Measurements from ENCODE around the gene REV3L.
A peak's percentile ranks its signal among the peaks of the same experiment; 100 is the strongest.
"Not testable (repeated sequence)": the region's sequence is repeated elsewhere in the genome, so short reads cannot be mapped to it uniquely, and the experiment has no call there.

The REV3L gene

GRCh38 chr6:111284356-111284755, 198.7 kb downstream of the REV3L start:
- DNase-seq = not testable (repeated sequence)

DNA sequence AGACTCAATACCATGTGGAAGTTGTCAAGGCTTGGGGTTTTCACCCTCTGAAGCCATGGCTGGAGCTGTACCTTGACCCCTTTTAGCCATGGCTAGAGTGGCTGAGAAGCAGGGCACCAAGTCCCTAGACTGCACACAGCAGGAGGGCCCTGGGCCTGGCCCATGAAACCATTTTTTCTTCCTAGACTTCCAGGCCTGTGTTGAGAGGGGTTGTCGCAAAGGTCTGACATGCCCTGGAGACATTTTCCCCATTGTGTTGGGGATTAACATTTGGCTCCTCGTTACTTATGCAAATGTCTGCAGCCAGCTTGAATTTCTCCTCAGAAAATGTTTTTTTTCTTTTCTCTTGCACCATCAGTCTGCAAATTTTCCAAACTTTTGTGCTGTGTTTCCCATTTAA, 199.3 kb downstream of the REV3L start:
- no peak for DNase-seq

DNA sequence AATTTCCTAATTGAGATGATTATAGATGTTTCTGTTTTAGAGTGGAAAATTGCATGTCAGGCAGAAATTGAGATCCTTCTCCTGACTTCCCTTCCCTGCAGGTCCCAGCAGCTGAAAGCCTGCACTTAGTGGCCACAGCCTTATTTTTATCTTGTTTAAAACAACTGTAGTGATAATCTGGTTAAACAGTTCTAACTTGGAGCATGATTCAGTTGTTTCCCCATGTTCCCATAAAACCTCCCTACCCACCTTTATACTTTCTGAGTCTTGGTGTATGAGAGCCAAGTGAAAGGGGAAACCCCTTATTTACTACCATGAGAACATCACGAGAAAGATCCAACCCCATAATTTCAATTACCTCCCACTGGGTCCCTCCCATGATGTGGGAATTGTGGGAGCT, 200.5 kb downstream of the REV3L start:
- no peak for DNase-seq

DNA sequence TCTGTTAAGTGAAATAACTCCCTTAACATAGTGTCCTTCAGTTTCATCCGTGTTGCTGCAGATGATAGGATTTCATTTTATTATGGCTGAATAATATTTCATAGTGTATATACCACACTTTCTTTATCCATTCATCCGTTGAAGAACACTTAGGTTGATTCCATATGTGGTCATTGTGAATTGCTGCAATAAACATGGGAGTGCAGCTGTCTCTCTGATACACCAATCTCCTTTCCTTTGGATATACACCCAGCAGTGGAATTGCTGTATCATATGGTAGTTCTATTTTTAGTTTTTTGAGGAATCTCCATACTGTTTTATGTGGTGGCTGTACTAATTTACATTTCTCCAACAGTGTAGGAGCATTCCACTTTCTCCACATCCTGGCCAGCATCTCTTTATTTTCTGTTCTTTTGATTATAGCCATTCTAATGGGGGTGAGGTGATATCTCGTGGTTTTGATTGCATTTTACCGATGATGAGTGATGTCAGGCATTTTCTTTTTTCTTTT, 202.5 kb downstream of the REV3L start:
- no peak for DNase-seq

DNA sequence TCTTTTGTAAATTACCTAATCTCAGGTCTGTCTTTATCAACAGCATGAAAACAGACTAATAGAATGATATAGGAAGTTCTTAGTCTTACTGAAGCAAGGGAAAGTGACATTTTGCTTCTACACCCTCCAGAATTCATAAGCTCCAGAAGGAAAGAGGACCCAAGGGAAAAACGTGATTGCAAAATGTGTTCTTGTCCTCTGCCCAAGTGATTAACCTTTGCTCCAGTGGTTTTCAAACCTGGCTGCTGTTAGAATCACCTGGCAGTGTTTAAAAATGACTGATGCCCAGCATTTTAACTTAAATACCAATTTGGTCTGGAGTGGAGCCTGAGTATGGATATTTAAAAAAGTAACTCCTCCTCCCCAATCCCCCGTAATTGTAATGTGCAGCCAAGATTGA, 204.3 kb downstream of the REV3L start:
- no peak for DNase-seq

DNA sequence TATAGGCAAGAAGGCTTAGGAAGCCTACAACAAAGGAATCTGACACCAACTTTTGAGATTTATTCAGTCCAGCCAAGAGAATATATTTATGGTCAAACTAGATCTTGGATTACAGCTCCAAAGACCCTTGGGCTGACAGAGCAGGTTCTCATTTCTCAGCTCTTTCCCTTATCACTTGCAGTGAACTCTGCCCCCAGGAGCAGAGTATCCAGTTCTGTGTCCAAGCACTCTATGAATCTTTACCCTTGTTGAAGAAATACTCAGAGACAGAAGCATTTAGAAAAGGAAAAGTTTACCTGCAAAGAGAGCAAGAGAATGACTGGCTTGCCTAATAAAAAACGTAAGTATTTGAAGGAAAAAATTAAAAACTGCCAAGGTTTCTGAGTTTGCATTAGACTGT, 205.2 kb downstream of the REV3L start:
- DNase-seq = no peak

DNA sequence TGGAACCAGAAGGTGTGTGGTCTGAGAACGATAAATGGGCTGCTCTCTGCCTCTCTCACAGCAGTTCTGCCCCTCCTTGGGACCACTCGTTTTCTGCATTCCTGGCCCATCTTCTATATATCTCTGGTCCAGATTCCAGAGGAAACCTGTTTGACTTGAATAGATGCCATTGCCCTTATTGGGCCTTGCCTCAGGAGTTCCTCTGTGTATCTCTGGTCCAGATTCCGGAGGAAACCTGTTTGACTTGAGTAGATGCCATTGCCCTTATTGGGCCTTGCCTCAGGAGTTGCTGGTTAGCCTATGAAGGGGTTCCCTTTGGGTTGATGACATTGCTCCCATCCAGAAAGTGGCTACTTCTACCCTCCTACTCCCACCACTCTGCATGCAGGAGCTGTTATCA, 206.3 kb downstream of the REV3L start:
- no peak for DNase-seq

GRCh38 chr6:111276335-111276734, 206.7 kb downstream of the REV3L start:
- no peak for DNase-seq

GRCh38 chr6:111274593-111275217, 208.3 kb downstream of the REV3L start:
- no peak for DNase-seq

- no peak for DNase-seq
Observed at GRCh38 chr6:111270121-111270520, 212.9 kb downstream of the REV3L start.

DNA sequence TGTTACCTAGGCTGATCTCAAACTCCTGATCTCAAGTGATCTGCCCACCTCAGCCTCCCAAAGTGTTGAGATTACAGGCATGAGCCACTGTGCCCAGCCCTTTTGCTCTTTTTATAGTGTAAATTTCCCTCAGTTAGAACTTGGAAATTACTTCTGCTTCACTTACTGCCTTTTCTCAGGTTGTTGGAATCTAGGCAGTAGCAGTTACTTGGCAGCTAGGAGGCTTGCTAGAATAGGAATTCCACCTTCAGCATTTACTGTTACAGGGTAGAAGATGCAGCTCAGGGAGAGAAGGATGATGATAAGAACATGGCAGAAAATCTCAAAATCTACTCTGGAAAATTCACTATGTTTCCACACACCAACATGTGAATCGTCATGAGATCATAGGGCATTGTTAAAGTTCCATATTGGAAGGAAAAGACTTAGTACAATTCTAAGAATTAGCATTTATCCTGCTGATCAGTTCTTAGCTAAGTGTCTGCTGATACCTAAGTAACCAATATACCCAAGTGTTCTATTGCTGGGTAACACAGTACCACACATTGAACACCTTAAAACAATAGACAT, 213.5 kb downstream of the REV3L start:
- no peak for DNase-seq

DNA sequence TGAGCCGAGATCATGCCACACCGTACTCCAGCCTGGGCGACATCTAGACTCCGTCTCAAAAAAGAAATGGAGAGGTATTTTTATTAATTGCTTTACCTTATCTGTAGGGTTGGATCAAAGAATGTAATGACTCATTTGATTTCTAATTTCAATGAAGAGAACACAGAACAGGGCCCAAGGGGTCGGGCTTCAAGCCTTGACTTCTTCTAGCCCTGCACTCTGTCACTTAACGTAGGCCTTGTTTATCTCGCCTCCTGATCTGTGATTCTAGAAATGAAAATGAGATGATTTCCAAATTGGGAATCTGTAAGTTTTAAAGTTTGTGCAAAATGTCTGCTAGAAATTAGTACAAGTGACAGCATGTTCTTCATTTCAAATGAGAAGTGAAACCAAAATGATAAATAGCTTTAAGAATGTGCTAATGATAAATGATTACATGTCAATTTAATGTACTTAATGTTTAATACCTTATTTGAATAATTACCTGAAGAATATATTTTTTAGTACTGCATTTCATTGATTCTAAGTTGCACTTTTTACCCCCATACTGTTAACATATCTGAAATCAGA, 215.2 kb downstream of the REV3L start:
- DNase-seq = no peak

- no peak for DNase-seq
Observed at GRCh38 chr6:111266276-111266675, 216.7 kb downstream of the REV3L start.

DNA sequence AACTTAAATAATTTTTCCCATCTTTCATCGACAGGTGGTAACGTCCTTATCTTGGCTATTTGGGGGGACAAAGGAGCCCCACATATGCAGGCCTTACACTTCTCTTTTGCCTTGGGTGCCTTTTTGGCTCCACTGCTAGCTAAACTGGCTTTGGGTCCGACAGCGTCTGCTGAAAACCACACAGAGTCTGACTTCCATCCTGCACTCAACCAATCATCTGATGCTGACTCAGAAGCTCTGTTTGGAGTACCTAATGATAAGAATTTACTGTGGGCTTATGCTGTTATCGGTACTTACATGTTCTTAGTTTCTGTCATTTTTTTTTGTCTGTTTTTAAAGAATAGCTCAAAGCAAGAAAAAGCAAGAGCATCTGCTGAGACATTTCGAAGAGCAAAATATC, 217.2 kb downstream of the REV3L start:
- DNase-seq = no peak

- DNase-seq = no peak
Observed at GRCh38 chr6:111263837-111264236, 219.2 kb downstream of the REV3L start.

DNA sequence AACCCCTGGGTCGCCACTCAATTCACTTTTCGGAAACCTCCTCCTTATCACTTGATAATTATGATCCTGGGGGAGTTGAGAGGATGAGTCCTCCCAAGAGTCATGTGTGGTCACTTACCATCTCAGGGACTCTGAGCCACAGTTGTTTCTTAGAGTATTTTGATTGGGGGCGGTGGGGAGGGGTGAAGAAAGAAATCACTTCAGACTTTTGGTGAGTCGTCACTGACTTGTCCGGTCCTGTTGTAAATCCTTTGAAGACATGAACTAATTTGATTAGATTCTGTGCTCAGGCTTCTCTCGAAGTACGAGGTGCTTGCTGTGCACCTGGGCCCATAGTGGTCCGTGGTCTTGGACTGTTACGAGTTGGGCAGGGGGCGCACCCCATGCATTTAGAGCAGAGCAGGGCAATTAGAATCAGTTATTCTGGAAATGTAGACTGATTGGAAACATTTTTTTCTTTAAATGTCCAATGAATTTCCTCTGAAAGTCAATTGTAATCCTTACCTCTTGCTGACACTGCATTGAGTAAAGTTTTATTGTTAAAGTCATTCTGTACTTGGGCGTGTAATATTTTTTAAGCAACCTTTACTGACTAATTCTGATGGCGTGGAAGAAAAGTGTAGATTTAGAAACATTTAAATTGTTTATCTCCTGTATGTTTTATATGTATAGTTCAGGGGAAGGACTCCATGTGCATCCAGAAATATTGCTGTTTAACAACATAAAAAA, 222.3 kb downstream of the REV3L start:
- DNase-seq = no peak

- DNase-seq = peak; percentile 57
Observed at GRCh38 chr6:111259089-111259831, 223.8 kb downstream of the REV3L start.

GRCh38 chr6:111258615-111259088, 224.4 kb downstream of the REV3L start:
- no peak for DNase-seq

GRCh38 chr6:111258010-111258409, 225.0 kb downstream of the REV3L start:
- no peak for DNase-seq

DNA sequence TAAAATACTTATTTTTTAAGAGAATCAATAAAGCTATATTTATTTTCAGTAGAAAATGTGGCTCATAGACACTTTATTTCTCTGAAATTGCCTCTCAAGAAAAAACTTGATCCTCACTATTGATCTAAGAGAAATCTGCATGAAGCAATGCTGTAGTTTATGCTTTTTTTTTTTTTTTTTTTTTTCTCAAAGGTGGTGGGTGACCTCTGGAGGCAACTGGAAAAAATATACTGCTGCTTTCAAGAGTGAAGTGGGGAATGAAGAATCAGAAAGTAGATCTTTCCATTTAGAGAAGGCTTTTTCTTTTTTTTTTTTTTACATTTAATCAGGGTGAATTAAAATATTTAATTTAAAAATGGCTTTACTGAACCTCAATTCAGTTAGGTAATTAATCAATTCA, 226.4 kb downstream of the REV3L start:
- no peak for DNase-seq

GRCh38 chr6:111255838-111256237, 227.2 kb downstream of the REV3L start:
- DNase-seq = not testable (repeated sequence)

- no peak for DNase-seq
Observed at GRCh38 chr6:111254779-111255166, 228.2 kb downstream of the REV3L start.
